A549 (cell line): ENCODE data around the gene WFDC5. TPM values are rescaled to one million over a fixed set of nuclear protein-coding genes. Genes with fewer than 3 reads are reported as not detected.

Experiments
- ATAC-seq, 2 experiments: fragments of 200-7000 bp in 1 of 2; fragments of >200 bp in 1 of 2; cut with Nextera tagmentation in 1 of 2; cut with Tn5 transposase in 1 of 2; 3 replicates each; pipeline versions ENCODE4 v1.8.0 to v1.9.1; 2018 to 2020; ENCODE audit warnings: mild to moderate bottlenecking in 1 of 2, moderate library complexity in 1 of 2
- CTCF ChIA-PET: fragments of 300-600 bp; sonication (Branson Sonifier 250); formaldehyde crosslinking; extraction: SDS; loops from one replicate; lab custom pipeline; 2021; ENCODE audit warnings: antibody characterized with exemption, inconsistent platforms; lab: Yijun Ruan, JAX
- POLR2A ChIA-PET: fragments of 350-600 bp; formaldehyde crosslinking; extraction: SDS; loops from one replicate; lab custom pipeline; 2021; ENCODE audit warnings: antibody characterized with exemption, inconsistent platforms; lab: Yijun Ruan, JAX
- DNase-seq, 2 experiments: peaks; one replicate each; pipeline versions ENCODE4 v3.0.0 to v3.0.0-alpha.2; 2011 to 2016; ENCODE audit warnings: low read depth in 1 of 2, low spot score in 1 of 2
- FAIRE-seq: peaks from 2 replicates; lab custom pipeline; 2011; peaks lifted over from hg19 to GRCh38; lab: Jason Lieb, UNC
- H3K27ac ChIP-seq, 2 experiments: fragments of >200 bp; sonication (Bioruptor Twin); formaldehyde crosslinking; 3 replicates each; pipeline ENCODE4 v1.5.1; 2016 to 2017
- H3K4me1 ChIP-seq: fragments of >200 bp; sonication (Bioruptor Twin); formaldehyde crosslinking; 3 replicates; pipeline ENCODE4 v1.6.1; 2016
- H3K4me2 ChIP-seq: fragments of >200 bp; sonication (Bioruptor Twin); formaldehyde crosslinking; 3 replicates; pipeline ENCODE4 v1.6.1; 2016
- H3K4me3 ChIP-seq: fragments of >200 bp; sonication (Bioruptor Twin); formaldehyde crosslinking; 3 replicates; pipeline ENCODE4 v1.5.1; 2016
- H3K9me3 ChIP-seq: fragments of >200 bp; sonication (Bioruptor Twin); formaldehyde crosslinking; 3 replicates; pipeline ENCODE4 v1.6.1; 2016
- BCL3 ChIP-seq: fragments of >200 bp; sonication (Bioruptor Twin); formaldehyde crosslinking; IDR thresholded peaks from 3 replicates; pipeline ENCODE4 v1.6.1; 2016
- BHLHE40 ChIP-seq: IDR thresholded peaks from 2 replicates; pipeline ENCODE4 v1.6.1; 2012; ENCODE audit warnings: low read depth, low read length, inconsistent platforms
- CHD2 ChIP-seq: fragments of 150-350 bp; IDR thresholded peaks from 2 replicates; pipeline ENCODE4 v1.6.1; 2014; ENCODE audit warnings: low read length; ENCODE audit not compliant: partially characterized antibody
- CTCF ChIP-seq: fragments of >200 bp; sonication (Bioruptor Twin); formaldehyde crosslinking; IDR thresholded peaks from 3 replicates; pipeline ENCODE4 v1.5.1; 2016
- FOSB ChIP-seq: fragments of 250-450 bp; sonication (Bioruptor Pico); IDR thresholded peaks from 2 replicates; pipeline ENCODE4 v1.5.0; 2020; ENCODE audit warnings: mild to moderate bottlenecking, moderate library complexity
- HES2 ChIP-seq: fragments of >200 bp; sonication (Bioruptor Twin); formaldehyde crosslinking; IDR thresholded peaks from 2 replicates; pipeline ENCODE4 v1.6.1; 2016
- HMGXB4 ChIP-seq: fragments of 250-450 bp; sonication (Bioruptor Pico); IDR thresholded peaks from 2 replicates; pipeline ENCODE4 v1.5.0; 2021; ENCODE audit warnings: mild to moderate bottlenecking, moderate library complexity, borderline replicate concordance
- HOXB5 ChIP-seq: fragments of 250-450 bp; sonication (Bioruptor Pico); IDR thresholded peaks from 2 replicates; pipeline ENCODE4 v1.5.0; 2020; ENCODE audit warnings: mild to moderate bottlenecking, moderate library complexity
- KDM1A ChIP-seq: fragments of 200-600 bp; sonication (generic); IDR thresholded peaks from 2 replicates; pipeline ENCODE4 v1.6.1; 2016; ENCODE audit warnings: low read depth, mild to moderate bottlenecking
- MAX ChIP-seq: IDR thresholded peaks from 2 replicates; pipeline ENCODE4 v1.6.1; 2012
- MAZ ChIP-seq: fragments of 150-350 bp; IDR thresholded peaks from 2 replicates; pipeline ENCODE4 v1.6.1; 2014; ENCODE audit warnings: antibody characterized with exemption, low read depth, low read length, borderline replicate concordance
- NR3C1 ChIP-seq: fragments of >200 bp; sonication (Bioruptor Twin); formaldehyde crosslinking; IDR thresholded peaks from 3 replicates; pipeline ENCODE4 v1.6.1; 2017
- POLR2A ChIP-seq: IDR thresholded peaks from 2 replicates; pipeline ENCODE4 v1.6.1; 2012; ENCODE audit warnings: mild to moderate bottlenecking, low read length
- POLR2AphosphoS2 ChIP-seq: conservative IDR thresholded peaks from 2 replicates; pipeline ENCODE4 v1.6.1; 2012; ENCODE audit warnings: low read length, improper control_type of control experiment, inconsistent platforms
- RAD21 ChIP-seq, 2 experiments: fragments of >200 bp in 1 of 2; sonication (Bioruptor Twin) in 1 of 2; formaldehyde crosslinking in 1 of 2; IDR thresholded peaks in 1 of 2; conservative IDR thresholded peaks in 1 of 2; 2 replicates in 1 of 2; 3 replicates in 1 of 2; pipeline ENCODE4 v1.6.1; 2012 to 2018; ENCODE audit warnings: inconsistent platforms in 1 of 2
- RARB ChIP-seq: fragments of 250-450 bp; sonication (Bioruptor Pico); IDR thresholded peaks from 2 replicates; pipeline ENCODE4 v1.8.0; 2021; ENCODE audit warnings: mild to moderate bottlenecking, moderate library complexity
- RCOR1 ChIP-seq: fragments of 150-350 bp; IDR thresholded peaks from 2 replicates; pipeline ENCODE4 v1.6.1; 2014; ENCODE audit warnings: antibody characterized with exemption, low read length, low read depth
- USF2 ChIP-seq: fragments of 450-650 bp; IDR thresholded peaks from 2 replicates; pipeline ENCODE4 v1.6.1; 2014; ENCODE audit warnings: antibody characterized with exemption
- ZC3H11A ChIP-seq: fragments of 450-650 bp; IDR thresholded peaks from 2 replicates; pipeline ENCODE4 v1.6.1; 2014; ENCODE audit warnings: antibody characterized with exemption, mild to moderate bottlenecking
- WGBS: methylation state at CpG from one replicate; pipeline ENCODE4 v1.1.6; 2017; ENCODE audit errors: missing lambda C conversion rate; 5-methylcytosine and 5-hydroxymethylcytosine counted together
- polyA plus RNA-seq, 4 experiments: library from polyadenylated mRNA; depleted of rRNA in 3 of 4; stranded (reverse); fragments of >200 nt; fragmentation: RNase III in 1 of 4; extraction: RNeasy Plus Mini Kit Qiagen cat#74134 plus additional on column Dnase treatment in 1 of 4; gene quantifications; 2 replicates in 3 of 4; 3 replicates in 1 of 4; pipeline ENCODE4 v1.2.3, GENCODE V29; 2011 to 2017

Gene WFDC5
- polyA plus RNA-seq, 2 of the 4 experiments (the other 2 are of a cell fraction): not detected

- ChIA-PET CTCF (no interaction called here), POLR2A (no interaction called here)
- Histone ChIP-seq H3K9me3 (no peaks in the 10 kb centered on the region), H3K4me3 (no peak overlapping the region), H3K27ac (no peak overlapping the region), H3K4me1 (no peaks in the 10 kb centered on the region), H3K4me2 (no peak overlapping the region)
- no peak for ATAC-seq
- no peak for TF ChIP-seq ZC3H11A
- TF ChIP-seq NR3C1: no peak
- TF ChIP-seq MAX: no peak
- no peak for TF ChIP-seq USF2
- no peak for TF ChIP-seq POLR2A
- no peak for TF ChIP-seq RARB (CRISPR knock-in tag)
- TF ChIP-seq CTCF: no peak
- no peak for TF ChIP-seq HES2
- 0% methylated on average over 2 of the region's 2 CpGs for WGBS
- no peak for DNase-seq
- FAIRE-seq: no peak
These were observed 37.4 kb upstream of the WFDC5 start for GRCh38 chr20:45152405-45152804.

GRCh38 chr20:45149062-45149461, 34.1 kb upstream of the WFDC5 start:
- DNase-seq (no peak), FAIRE-seq (no peak), ATAC-seq (no peak)
- ChIA-PET CTCF (no interaction called here), POLR2A (no interaction called here)
- H3K27ac ChIP-seq: no peak overlapping the region
- no peak overlapping the region for H3K4me2 ChIP-seq
- H3K9me3 ChIP-seq: no peaks in the 10 kb centered on the region
- TF ChIP-seq BCL3: no peak
- TF ChIP-seq HMGXB4 (CRISPR knock-in tag): no peak
- no peak for TF ChIP-seq HOXB5 (CRISPR knock-in tag)
- TF ChIP-seq MAZ: no peak
- no peak for TF ChIP-seq USF2
- no peak for TF ChIP-seq MAX
- no peak for TF ChIP-seq POLR2AphosphoS2
- TF ChIP-seq KDM1A: no peak
- no peak for TF ChIP-seq CTCF
- TF ChIP-seq CHD2: no peak
- TF ChIP-seq ZC3H11A: no peak
- no peak for TF ChIP-seq RARB (CRISPR knock-in tag)
- no peak for TF ChIP-seq BHLHE40
- no peak for TF ChIP-seq RAD21 (conservative IDR thresholded peaks at IDR 0.05 in 1 of 2, IDR thresholded peaks at IDR 0.05 in 1 of 2)
- TF ChIP-seq RCOR1: no peak
- no peak for TF ChIP-seq FOSB (CRISPR knock-in tag)
- no peak for TF ChIP-seq HES2
- H3K4me3 ChIP-seq: no peak overlapping the region
- H3K4me1 ChIP-seq: no peaks in the 10 kb centered on the region
- WGBS: 31% methylated on average over 3 of the region's 3 CpGs
